NCI-H2227 (cell line): ENCODE results near the gene CGRRF1.

Experiments
- DNase-seq: peaks from one replicate; lab custom pipeline; 2025; ENCODE audit not compliant: unreplicated experiment; lab: John Stamatoyannopoulos, UW

The CGRRF1 gene, protein sequence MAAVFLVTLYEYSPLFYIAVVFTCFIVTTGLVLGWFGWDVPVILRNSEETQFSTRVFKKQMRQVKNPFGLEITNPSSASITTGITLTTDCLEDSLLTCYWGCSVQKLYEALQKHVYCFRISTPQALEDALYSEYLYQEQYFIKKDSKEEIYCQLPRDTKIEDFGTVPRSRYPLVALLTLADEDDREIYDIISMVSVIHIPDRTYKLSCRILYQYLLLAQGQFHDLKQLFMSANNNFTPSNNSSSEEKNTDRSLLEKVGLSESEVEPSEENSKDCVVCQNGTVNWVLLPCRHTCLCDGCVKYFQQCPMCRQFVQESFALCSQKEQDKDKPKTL

GRCh38 chr14:54509546-54510501 lies at the start of gene CGRRF1:
Gene CGRRF1 (plus strand): TSS chr14:54509906. CDS start chr14:54509960, 54 bp downstream.
- DNase-seq: peak; percentile 98

GRCh38 chr14:54462048-54462447 lies 47.7 kb upstream of the CGRRF1 start:
- DNase-seq: no peak

GRCh38 chr14:54465654-54466053 lies 44.1 kb upstream of the CGRRF1 start:
- peak; percentile 62 for DNase-seq

DNA sequence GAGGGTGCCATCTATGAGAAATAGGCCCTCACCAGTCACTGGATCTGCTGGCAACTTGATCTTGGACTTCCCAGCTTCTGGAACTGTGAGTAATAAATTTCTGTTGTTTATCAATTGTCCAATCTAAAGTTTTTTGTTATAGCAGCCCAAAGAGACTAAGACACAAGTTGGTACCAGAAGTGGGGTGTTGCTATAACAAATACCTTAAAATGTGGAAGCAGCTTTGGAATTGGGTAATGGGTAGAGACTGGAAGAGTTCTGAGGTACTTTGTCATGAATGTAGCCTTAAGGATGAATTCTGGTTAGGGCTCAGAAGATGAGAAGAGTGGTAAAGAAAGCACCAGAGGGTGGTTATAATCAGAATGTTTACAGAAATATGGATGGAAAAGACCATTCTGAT lies 42.4 kb upstream of the CGRRF1 start:
- no peak for DNase-seq

DNA sequence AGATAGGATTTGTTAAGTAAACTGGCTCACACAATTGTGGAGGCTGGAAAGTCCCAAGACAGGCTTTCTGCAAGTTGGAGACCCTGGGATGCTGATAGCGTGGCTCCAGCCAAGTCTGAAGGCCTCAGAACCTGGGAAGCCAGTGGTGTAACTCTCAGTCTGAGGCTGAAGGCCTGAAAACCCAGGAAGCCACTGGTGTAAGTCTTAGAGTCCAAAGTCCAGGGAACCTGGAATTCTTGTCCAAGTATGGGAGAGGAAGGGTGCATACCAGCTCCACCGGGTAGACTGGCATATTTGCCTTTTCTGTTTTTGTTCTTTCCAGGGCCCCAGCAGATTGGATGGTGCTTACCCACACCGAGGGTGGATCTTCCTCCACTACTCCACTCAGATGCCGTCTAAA lies 39.0 kb upstream of the CGRRF1 start:
- no peak for DNase-seq

GRCh38 chr14:54471641-54472040 lies 38.1 kb upstream of the CGRRF1 start:
- DNase-seq: no peak

DNA sequence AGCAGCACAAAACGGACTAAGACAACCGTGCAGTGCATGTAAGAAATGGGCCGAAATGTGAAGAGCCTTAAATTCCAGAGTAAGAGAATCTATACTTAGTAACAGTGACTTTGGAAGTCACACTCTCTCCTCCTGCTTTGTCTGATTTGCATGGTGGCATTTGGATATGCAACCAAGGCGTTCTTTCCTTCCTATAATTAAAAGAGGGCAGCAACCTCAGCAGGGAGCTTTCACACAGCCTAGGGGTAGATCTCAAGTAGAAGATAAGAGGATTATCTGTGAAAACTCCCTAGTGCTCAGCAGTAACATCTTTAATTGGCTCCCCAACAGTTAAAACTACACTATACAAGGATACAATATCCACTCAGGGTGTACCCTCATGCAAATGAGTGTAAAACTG lies 37.4 kb upstream of the CGRRF1 start:
- DNase-seq: no peak

DNA sequence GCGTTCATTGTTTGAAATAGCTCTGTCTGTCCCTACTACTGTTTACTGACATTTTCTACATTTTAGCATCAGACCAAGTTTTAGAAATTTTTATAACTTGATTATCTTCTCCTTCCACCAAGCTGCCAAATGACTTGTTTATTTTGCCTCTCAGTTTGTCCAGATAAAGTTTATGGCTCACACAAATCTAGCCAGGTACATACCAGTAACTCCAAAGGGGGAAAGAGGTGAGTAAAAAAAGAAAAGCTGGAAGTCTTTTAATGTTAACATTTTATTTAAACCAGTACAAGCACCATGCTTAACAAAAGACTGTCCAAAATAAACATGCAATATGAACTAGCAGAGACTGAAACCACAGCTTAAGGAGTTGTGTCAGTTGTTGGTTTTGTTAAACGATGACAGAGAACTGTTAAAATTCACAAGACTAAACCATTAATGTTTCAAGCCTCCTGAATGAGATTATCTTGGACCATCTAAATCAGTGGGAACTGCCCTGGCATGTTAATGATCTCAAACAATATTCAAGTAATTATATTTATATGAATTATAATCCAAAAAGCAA lies 35.4 kb upstream of the CGRRF1 start:
- no peak for DNase-seq

DNA sequence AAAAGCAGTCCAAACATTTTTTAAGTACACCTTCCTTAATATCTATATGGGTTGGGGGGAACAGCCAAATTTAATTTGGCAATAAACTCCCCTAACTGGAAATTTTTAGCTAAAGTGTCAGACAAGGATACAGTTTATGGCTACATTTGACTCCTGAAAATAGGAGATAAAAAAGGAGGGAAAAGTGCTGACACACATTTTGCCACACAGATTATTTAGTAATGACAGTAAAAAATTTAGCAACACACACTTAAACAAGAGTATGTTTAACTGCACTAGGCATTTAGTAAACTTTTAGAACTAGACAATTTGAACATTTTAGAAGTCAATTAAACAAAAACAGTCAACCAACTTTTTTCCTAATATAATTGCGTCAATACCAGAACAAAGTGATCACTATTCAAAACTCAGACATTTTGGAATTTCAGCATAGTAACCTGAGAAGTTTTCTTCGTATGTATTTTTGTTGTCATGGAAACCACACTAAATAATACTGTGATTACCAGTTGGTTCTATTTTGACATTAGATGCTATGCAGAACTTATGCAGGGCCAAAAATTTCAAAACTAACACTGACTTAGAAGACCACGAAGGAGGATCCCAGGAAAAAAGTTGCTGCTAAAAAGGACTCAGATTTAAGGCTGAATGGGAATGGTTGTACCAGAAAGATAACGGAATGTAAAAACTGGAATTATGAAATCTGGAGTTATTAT lies 34.4 kb upstream of the CGRRF1 start:
- DNase-seq: no peak

- no peak for DNase-seq
Observed at GRCh38 chr14:54475911-54476310, 33.8 kb upstream of the CGRRF1 start.

- no peak for DNase-seq
Observed at GRCh38 chr14:54478636-54479215, 31.0 kb upstream of the CGRRF1 start.

DNA sequence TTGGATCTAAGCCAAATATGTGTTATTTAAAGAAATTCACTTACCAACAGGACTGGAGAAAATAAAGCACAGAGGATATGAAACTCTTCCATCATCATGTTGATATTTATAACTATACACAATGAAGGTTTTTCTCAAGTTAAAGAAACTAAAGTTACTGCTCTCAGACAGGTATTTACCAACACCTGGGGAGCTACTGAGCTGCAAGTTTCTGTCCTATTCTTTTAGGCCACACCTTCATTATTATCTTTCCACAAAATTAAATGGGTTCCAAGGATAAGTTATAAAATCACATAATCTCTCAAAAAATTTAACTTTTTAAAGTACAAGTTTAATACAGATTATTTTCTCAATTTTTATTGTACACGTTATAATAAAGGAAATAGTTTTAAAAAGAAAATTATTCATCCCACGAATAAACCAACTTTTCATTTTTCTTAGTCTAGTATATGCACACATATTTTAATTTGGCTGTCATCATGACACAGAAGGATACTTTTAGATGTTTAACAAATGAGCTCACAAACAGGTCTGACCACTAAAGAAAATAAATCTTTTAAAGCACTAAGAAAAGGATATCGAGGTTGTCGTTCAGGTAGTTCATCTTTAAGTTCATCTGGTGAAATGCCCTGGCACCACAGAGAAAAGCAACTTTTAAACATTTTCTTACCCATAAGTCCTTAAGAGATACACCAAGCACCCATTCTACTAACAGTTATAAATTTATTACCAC lies 28.7 kb upstream of the CGRRF1 start:
- DNase-seq: no peak

DNA sequence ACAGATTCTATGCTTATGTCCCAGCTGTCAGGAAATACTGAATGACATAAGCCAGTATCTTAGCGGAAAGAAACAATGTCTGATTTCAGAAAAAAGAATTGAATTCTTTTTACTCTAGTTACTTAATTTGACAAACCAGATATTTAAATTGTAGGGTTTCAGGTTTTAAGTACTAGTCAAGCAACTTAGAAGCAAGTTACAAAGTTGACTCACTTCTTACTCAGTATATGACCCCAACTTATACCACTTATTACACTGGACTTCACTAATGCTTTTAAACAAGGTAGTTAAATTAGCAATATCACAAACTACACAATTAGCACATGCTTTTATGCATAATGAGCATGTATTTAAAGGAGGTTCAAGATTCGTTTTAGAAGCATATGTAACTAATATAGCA lies 28.0 kb upstream of the CGRRF1 start:
- no peak for DNase-seq

DNA sequence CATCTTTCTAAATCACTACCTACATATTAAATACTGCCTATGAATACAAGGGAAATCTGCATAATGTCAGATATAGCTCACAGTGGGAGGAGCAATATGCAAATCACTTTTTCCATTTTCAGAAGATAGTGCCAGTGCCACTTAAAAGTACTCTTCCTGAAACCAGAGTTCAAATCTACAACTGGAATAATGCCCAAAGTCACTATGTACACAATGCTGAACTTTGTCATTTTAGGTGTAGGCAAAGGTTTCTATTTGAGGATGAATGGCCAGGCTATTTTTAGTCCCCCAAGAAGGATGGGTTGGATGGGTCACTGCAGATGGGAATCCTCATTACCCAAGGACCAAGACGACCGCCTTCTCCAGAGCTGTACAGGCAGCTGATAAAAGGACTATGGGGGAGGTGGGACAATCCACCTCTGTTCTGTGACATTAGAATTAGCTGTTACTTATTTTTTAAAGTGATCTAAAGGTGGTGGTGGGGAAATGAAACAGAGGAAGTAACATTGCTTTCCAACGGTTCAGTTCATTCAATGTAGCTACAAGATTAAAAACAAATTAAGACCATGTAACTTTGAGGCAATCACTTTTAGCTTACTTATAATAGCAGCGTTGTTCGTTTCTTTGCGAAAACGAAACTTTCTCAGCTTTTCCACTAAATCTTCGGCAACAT lies 26.5 kb upstream of the CGRRF1 start:
- no peak for DNase-seq

DNA sequence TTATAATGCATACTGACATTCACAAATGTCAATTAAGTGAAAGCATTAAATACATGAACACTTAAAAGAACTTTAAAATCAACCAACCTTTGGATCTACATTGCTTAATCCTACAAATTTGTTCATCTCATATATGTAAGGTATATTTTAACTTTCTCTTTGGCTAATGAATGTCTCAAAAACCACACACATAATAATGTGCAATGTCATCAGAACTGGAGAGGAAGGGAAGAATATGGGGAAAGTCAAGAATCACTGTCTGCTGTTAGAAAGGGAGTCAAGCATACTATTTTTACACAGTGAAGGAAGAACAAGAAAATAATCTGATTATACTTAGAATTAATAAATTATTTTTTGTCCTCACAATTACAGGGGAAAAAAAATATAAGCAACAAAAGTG lies 25.9 kb upstream of the CGRRF1 start:
- DNase-seq: no peak

DNA sequence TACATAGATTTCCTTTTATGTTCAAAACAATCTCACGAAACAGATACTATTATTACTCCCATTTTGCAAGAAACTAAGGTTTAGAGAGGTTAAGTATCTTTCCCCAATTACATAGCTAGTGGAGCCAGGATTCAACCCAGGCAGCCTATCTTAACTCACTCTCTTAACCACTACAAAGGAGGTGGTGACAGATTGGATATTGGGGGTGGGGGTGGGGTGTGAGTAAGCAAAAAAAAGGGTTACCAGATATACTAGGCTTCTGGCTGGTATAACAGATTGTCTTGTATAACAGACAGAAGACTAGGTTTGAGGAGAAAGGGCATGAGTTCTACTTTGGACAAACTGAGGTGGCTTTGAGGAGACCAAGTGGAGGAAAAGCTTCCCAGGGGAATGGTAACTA lies 23.0 kb upstream of the CGRRF1 start:
- DNase-seq: no peak

DNA sequence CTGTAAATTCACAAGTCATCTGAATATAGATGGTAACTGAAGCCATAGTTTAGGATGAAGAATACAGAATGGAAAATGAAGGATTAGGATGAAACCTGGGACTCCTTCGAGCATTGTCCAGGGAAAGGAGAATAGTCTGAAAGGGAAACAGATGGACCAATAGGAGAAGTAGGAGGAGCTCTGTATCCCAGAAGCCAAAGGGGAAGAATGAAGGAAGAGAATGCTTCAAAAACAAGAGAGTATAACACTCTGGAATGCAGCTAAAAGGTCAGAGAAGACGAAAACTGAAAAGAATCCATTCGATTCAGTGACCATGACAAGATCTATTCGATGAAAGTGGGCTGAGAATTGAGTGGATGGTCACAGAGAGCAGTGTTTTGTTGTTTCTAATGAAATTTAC lies 21.9 kb upstream of the CGRRF1 start:
- DNase-seq: peak; percentile 21

GRCh38 chr14:54488318-54488645 lies 21.4 kb upstream of the CGRRF1 start:
- no peak for DNase-seq

DNA sequence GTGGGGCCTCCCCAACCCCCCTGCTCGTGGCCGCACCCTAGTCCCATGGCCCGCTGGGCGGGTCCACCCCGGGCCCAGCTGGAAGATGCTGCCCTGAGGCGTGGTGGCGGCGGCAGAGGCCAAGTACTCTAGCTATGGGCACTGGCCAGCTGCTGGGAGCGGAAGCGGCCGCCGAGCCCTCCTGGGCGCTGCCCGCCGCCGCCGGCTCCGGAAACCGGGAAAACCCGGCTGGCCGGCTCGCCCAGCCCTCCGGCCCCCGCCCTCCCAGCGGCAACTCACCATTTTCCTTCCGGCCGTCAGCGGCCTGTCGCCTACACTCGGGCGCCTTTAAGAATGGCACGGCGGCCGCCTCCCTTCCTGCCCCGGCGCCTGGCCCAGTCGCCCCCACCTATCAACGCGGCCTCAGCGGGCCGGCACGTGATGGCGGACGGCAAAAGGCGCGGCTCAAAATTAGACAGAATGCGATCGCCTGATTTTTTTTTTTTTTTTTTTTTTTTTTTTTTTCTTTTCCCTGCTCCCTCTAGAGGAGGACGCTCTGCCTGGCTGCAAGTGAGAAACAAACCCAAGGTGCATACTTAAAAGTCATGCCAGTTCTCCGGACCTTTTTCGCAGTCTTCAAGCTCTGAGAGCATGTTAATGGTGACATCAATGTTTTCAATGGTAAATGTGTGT lies 20.9 kb upstream of the CGRRF1 start, which contains the start of gene GMFB:
TSS of gene GMFB (minus strand) at position 335 of the 672 bp plus-strand sequence. CDS start at position 282, 53 bp downstream.
- DNase-seq: peak; percentile 95
